Embryonic facial prominence (tissue), 1 donor: ENCODE results near the gene BAD.

ENCODE experiments used
- DNase-seq: peaks from one replicate; pipeline ENCODE4 v3.0.0-alpha.2; 2016; ENCODE audit errors: extremely low spot score

The BAD gene

GRCh38 chr11:64229090-64229743, 55.2 kb downstream of the BAD start:
- no peak for DNase-seq

GRCh38 chr11:64227405-64227956, 57.0 kb downstream of the BAD start:
- no peak for DNase-seq

- DNase-seq, result no peak
These were observed 57.9 kb downstream of the BAD start for GRCh38 chr11:64226507-64227051.

- no peak for DNase-seq
These were observed 58.6 kb downstream of the BAD start, which contains the start of the genes NUDT22 and TRPT1 for GRCh38 chr11:64225608-64226506. NUDT22 (plus strand) TSS chr11:64226274; CDS start chr11:64226653, 379 bp downstream. TRPT1 (minus strand) TSS chr11:64226186; CDS start chr11:64225860, 326 bp downstream.

- DNase-seq, result no peak
These were observed 59.4 kb downstream of the BAD start for GRCh38 chr11:64224891-64225607.

GRCh38 chr11:64224151-64224890, 60.1 kb downstream of the BAD start:
- no peak for DNase-seq

GRCh38 chr11:64223001-64223651, 61.3 kb downstream of the BAD start:
- no peak for DNase-seq

GRCh38 chr11:64222651-64223000, 61.8 kb downstream of the BAD start:
- no peak for DNase-seq

- no peak for DNase-seq
These were observed 63.7 kb downstream of the BAD start for GRCh38 chr11:64220798-64221197.

- DNase-seq, result no peak
These were observed 64.2 kb downstream of the BAD start for GRCh38 chr11:64220271-64220670.
